ENCODE measurements around the gene FUS. TPM values are rescaled to one million over a fixed set of nuclear protein-coding genes. Genes with fewer than 3 reads are reported as not detected.

Gene FUS
- total RNA-seq, 1 experiment from 2014 or later: 770 TPM

DNA sequence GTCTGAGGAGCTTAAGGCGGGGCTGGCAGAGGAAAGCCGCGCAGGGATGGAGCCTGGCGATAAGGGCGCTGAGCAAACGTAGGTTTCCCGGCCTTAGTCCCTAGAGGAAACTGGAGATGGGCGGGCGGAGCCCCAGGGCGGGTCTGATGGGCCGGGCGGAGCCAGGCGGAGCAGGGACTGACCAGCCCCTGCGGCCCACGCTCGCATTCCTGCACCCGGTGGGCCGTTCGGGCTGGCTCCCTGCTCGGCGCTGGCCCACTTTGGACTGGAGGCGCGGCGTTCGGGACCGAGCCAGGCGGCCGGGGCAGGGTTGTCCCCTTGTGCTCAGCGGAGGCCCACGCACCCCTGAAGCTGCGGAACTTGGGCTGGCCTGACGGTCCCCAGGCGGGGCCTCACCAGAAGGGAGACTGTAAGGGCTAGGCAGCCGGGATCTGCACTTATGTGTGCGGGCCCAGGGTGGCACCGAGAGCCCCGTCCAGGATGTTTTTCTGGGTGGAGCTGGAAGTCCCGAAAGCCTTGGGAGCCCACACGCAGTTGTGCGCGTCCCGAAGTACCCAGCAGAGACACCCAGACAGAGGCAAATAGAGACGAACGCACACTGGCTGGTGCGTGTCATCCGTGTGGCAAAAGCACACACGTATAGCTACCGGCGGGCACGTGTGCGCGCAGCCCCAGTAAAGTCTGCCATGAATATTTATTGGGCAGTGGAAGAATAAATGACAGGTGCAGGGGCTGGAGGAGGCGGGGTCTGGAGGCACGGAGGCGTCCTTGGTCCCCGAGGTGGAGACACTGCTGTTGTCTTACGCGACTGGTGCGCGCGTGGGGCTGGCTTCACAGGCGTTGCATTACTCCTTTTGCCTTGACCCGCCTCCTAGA is 35.6 kb downstream of the FUS start (continued):
- TF ChIP-seq ERG (CRISPR knock-in tag; IDR thresholded peaks at IDR 0.05) (no peak), TCF7 (CRISPR knock-in tag; IDR thresholded peaks at IDR 0.05; ENCODE audit: low read depth) (no peak)

- POLR2A ChIA-PET: interaction anchor here (0.5 to 2.0 kb wide), 5 partner anchors 36 to 263 kb away, joined by 3 to 9 read pairs (median 4); partner anchors contain the start of gene FUS
- peak within 1 kb of the TSS; percentile 77 for H3K4me3 Mint-ChIP-seq
- ATAC-seq: peak; percentile 31
- no peak for TF ChIP-seq SMAD4 (CRISPR knock-in tag; IDR thresholded peaks at IDR 0.05)
- no peak for TF ChIP-seq GABPB1 (CRISPR knock-in tag; IDR thresholded peaks at IDR 0.05)
- TF ChIP-seq SOX15 (CRISPR knock-in tag; IDR thresholded peaks at IDR 0.05): no peak
- TF ChIP-seq NFATC4 (CRISPR knock-in tag; IDR thresholded peaks at IDR 0.05): no peak
- peak; percentile 53; the same call in 1 of the 2 replicates for TF ChIP-seq FOXP4 (CRISPR knock-in tag; IDR thresholded peaks at IDR 0.05)
- TF ChIP-seq CREM (CRISPR knock-in tag; IDR thresholded peaks at IDR 0.05): 0 out of 2 replicates have a peak, but pooled peaks have one; percentile 12
- TF ChIP-seq ERG (CRISPR knock-in tag; IDR thresholded peaks at IDR 0.05): no peak
- TF ChIP-seq IRF1 (CRISPR knock-in tag; IDR thresholded peaks at IDR 0.05): peak; percentile 56; the same call in 1 of the 2 replicates
- TF ChIP-seq ESRRA (CRISPR knock-in tag; IDR thresholded peaks at IDR 0.05; ENCODE audit: borderline replicate concordance): no peak
- no peak for TF ChIP-seq ETV6 (CRISPR knock-in tag; IDR thresholded peaks at IDR 0.05)
- TF ChIP-seq, protein P1, sequence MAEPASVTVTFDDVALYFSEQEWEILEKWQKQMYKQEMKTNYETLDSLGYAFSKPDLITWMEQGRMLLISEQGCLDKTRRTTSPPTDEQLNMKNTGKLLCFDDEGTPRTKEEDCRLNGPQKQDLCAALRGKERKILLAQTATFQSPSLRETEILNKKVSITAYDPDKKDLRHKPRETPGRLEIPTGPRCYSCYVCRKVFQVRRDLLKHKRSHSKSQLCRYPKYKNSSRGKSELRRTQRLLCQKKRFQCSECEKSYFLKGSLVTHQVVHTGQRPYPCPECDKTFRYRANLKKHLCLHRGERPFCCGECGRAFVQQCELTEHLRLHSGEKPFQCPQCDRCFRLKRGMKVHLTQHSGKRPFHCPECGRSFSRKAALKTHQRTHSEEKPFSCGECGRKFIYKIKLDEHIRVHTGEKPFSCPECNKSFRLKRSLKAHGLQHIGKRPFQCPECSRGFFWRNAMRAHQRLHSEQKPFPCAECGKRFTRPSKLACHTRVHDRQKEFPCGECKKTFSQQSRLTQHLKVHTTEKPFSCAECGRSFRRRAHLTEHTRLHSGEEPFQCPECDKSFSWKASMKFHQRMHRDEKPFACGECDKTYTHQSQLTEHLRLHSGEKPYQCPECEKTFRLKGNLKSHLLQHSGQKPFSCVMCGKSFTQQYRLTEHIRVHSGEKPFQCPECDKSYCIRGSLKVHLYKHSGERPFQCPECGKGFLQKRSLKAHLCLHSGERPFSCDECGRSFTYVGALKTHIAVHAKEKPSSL (CRISPR knock-in tag; conservative IDR thresholded peaks at IDR 0.05): no peak
- TF ChIP-seq SMAD3 (CRISPR knock-in tag; IDR thresholded peaks at IDR 0.05; ENCODE audit: borderline replicate concordance): no peak
- TF ChIP-seq IRF2 (CRISPR knock-in tag; IDR thresholded peaks at IDR 0.05; ENCODE audit: borderline replicate concordance, low read depth): no peak
- TF ChIP-seq ATF2 (CRISPR knock-in tag; IDR thresholded peaks at IDR 0.05; ENCODE audit: borderline replicate concordance, low read depth): no peak
- TF ChIP-seq ZNF416 (CRISPR knock-in tag; IDR thresholded peaks at IDR 0.05): no peak
- TF ChIP-seq, protein P2, sequence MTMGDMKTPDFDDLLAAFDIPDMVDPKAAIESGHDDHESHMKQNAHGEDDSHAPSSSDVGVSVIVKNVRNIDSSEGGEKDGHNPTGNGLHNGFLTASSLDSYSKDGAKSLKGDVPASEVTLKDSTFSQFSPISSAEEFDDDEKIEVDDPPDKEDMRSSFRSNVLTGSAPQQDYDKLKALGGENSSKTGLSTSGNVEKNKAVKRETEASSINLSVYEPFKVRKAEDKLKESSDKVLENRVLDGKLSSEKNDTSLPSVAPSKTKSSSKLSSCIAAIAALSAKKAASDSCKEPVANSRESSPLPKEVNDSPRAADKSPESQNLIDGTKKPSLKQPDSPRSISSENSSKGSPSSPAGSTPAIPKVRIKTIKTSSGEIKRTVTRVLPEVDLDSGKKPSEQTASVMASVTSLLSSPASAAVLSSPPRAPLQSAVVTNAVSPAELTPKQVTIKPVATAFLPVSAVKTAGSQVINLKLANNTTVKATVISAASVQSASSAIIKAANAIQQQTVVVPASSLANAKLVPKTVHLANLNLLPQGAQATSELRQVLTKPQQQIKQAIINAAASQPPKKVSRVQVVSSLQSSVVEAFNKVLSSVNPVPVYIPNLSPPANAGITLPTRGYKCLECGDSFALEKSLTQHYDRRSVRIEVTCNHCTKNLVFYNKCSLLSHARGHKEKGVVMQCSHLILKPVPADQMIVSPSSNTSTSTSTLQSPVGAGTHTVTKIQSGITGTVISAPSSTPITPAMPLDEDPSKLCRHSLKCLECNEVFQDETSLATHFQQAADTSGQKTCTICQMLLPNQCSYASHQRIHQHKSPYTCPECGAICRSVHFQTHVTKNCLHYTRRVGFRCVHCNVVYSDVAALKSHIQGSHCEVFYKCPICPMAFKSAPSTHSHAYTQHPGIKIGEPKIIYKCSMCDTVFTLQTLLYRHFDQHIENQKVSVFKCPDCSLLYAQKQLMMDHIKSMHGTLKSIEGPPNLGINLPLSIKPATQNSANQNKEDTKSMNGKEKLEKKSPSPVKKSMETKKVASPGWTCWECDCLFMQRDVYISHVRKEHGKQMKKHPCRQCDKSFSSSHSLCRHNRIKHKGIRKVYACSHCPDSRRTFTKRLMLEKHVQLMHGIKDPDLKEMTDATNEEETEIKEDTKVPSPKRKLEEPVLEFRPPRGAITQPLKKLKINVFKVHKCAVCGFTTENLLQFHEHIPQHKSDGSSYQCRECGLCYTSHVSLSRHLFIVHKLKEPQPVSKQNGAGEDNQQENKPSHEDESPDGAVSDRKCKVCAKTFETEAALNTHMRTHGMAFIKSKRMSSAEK (CRISPR knock-in tag; IDR thresholded peaks at IDR 0.05; ENCODE audit: borderline replicate concordance): no peak
- no peak for TF ChIP-seq ATF1 (CRISPR knock-in tag; IDR thresholded peaks at IDR 0.05)
- TF ChIP-seq MAX (CRISPR knock-in tag; IDR thresholded peaks at IDR 0.05): peak; percentile 95
These were observed 36.6 kb downstream of the FUS start, which contains the start of gene PYDC1 for GRCh38 chr16:31216422-31217135. Gene PYDC1, minus strand, starts transcription at chr16:31217135. Its CDS starts 107 bp downstream, at chr16:31217028.

More at GRCh38 chr16:31216422-31217135, 36.6 kb downstream of the FUS start, which contains the start of gene PYDC1:
- H3K27me3 Mint-ChIP-seq (ENCODE audit: low read depth): peaks cover 66% of the 10 kb centered on the region
- H3K36me3 Mint-ChIP-seq: no peaks in the 10 kb centered on the region
- CTCF ChIA-PET: interaction anchor here (0.5 to 4.9 kb wide), 21 partner anchors 11 to 244 kb away, joined by 3 to 41 read pairs (median 3); partner anchors contain the start of genes ARMC5, HSD3B7, KAT8 and PYCARD
- H3K4me1 Mint-ChIP-seq: peaks cover 30% of the 10 kb centered on the region
- no peaks in the 10 kb centered on the region for H3K9me3 Mint-ChIP-seq
- DNase-seq (ENCODE audit: low spot score): peak; percentile 61
- H3K27ac Mint-ChIP-seq: no peak within 1 kb of the TSS
